ENCODE data around the gene GPC6. TPM values are rescaled to one million over a fixed set of nuclear protein-coding genes. Genes with fewer than 3 reads are reported as not detected.

The GPC6 gene
- total RNA-seq, 4 donors from 2014 or later = 6.7 to 67.2 (median 11.1) TPM

DNA sequence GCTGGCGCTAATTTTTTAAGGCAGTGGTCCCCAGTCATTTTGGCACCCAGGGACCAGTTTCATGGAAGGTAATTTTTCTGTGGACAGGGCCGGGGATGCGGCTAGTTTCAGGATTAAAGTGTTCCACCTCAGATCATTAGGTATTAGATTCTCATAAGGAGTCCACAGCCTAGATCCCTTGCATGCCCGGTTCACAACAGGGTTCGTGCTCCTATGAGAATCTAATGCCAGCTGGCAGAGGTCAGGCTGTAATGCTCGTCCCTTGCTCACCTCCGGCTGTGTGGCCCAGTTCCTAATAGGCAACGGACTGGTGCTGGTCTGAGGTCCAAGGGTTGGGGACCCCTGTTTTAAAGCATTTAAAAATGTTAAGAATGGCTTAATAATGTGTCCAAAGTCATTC is 54.1 kb downstream of the GPC6 start:
- intact Hi-C loops (cut with DNase I; ENCODE audit: low total_unique reads) = no loop called here
- Histone ChIP-seq H3K4me1 (no peaks in the 10 kb centered on the region), H3K27ac (no peak overlapping the region), H3K4me3 (no peak overlapping the region), H3K36me3 (no peaks in the 10 kb centered on the region), H3K9me3 (no peaks in the 10 kb centered on the region), H3K27me3 (no peaks in the 10 kb centered on the region)
- DNase-seq = no peak
- TF ChIP-seq, protein P1, sequence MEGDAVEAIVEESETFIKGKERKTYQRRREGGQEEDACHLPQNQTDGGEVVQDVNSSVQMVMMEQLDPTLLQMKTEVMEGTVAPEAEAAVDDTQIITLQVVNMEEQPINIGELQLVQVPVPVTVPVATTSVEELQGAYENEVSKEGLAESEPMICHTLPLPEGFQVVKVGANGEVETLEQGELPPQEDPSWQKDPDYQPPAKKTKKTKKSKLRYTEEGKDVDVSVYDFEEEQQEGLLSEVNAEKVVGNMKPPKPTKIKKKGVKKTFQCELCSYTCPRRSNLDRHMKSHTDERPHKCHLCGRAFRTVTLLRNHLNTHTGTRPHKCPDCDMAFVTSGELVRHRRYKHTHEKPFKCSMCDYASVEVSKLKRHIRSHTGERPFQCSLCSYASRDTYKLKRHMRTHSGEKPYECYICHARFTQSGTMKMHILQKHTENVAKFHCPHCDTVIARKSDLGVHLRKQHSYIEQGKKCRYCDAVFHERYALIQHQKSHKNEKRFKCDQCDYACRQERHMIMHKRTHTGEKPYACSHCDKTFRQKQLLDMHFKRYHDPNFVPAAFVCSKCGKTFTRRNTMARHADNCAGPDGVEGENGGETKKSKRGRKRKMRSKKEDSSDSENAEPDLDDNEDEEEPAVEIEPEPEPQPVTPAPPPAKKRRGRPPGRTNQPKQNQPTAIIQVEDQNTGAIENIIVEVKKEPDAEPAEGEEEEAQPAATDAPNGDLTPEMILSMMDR (IDR thresholded peaks at IDR 0.05) = no peak
- TF ChIP-seq POLR2A (IDR thresholded peaks at IDR 0.05) = no peak

DNA sequence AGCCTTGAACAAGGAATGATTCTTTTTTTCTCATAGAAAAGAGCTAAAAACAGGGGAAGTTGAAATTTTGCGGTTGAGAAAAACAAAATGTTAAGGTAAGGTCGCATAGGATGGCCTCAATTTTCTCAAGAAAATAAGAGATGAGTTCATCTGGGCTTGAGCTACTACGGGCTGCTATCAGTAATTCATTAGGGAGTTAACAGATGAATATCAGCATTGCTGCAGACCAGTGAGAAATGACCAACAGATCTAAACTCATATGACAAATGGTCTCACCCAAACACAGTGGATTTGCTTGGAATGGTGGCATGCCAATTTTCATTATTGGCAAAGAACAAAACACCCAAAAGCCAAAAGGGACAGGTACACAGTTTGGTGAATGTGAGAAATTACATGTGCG is 56.6 kb downstream of the GPC6 start:
- Histone ChIP-seq H3K27ac (no peak overlapping the region), H3K4me1 (no peaks in the 10 kb centered on the region), H3K27me3 (no peaks in the 10 kb centered on the region), H3K9me3 (no peaks in the 10 kb centered on the region), H3K4me3 (no peak overlapping the region), H3K36me3 (no peaks in the 10 kb centered on the region)
- DNase-seq = no peak
- intact Hi-C loops (cut with DNase I; ENCODE audit: low total_unique reads) = no loop called here
- no peak for TF ChIP-seq POLR2A (IDR thresholded peaks at IDR 0.05)
- TF ChIP-seq, protein P1 (IDR thresholded peaks at IDR 0.05) = no peak

DNA sequence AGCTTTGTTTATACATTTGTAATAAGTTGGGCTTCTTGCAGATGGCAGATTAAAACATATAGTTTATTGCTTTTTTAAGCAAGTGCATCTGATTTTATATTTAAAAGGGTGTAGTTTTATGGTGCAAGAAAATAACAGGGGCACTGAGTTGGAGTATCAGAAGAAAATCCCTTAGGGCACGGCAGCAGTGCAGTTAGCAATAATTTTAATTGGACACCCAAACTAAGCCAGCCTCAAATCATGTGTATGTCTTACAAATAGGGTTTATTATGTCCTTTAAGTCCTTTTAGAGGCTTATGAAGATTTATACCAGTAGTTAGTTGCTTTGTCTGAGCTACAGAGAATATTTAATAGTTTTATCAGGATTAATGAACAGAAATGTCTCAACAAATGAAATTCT is 57.5 kb downstream of the GPC6 start:
- Histone ChIP-seq H3K4me1 (no peaks in the 10 kb centered on the region), H3K9me3 (no peaks in the 10 kb centered on the region), H3K27ac (no peak overlapping the region), H3K27me3 (no peaks in the 10 kb centered on the region), H3K36me3 (no peaks in the 10 kb centered on the region), H3K4me3 (no peak overlapping the region)
- TF ChIP-seq, protein P1 (IDR thresholded peaks at IDR 0.05) = no peak
- TF ChIP-seq POLR2A (IDR thresholded peaks at IDR 0.05) = no peak
- DNase-seq = no peak
- intact Hi-C loops (cut with DNase I; ENCODE audit: low total_unique reads) = no loop called here

- Histone ChIP-seq H3K4me3 (no peak overlapping the region), H3K27ac (no peak overlapping the region), H3K9me3 (no peaks in the 10 kb centered on the region), H3K4me1 (no peaks in the 10 kb centered on the region), H3K36me3 (no peaks in the 10 kb centered on the region), H3K27me3 (no peaks in the 10 kb centered on the region)
- TF ChIP-seq, protein P1 (IDR thresholded peaks at IDR 0.05) = no peak
- TF ChIP-seq POLR2A (IDR thresholded peaks at IDR 0.05) = no peak
- intact Hi-C loops (cut with DNase I; ENCODE audit: low total_unique reads) = no loop called here
- DNase-seq = no peak
Measured at GRCh38 chr13:93286047-93286446, 59.4 kb downstream of the GPC6 start.

- Histone ChIP-seq H3K27me3 (no peaks in the 10 kb centered on the region), H3K4me1 (no peaks in the 10 kb centered on the region), H3K36me3 (no peaks in the 10 kb centered on the region), H3K4me3 (no peak overlapping the region), H3K27ac (no peak overlapping the region), H3K9me3 (no peaks in the 10 kb centered on the region)
- intact Hi-C loops (cut with DNase I; ENCODE audit: low total_unique reads) = no loop called here
- no peak for DNase-seq
- TF ChIP-seq, protein P1 (IDR thresholded peaks at IDR 0.05) = no peak
- no peak for TF ChIP-seq POLR2A (IDR thresholded peaks at IDR 0.05)
Measured at GRCh38 chr13:93289053-93289452, 62.4 kb downstream of the GPC6 start.

All from uterus (tissue), 4 donors.